NCI-H2196 treated with DMSO at 0.1 percent for 48 hours (cell line): ENCODE results near the gene INAFM2.

Source experiments
- DNase-seq: peaks from one replicate; lab custom pipeline; 2025; ENCODE audit not compliant: unreplicated experiment; lab: John Stamatoyannopoulos, UW

INAFM2 gene

GRCh38 chr15:40287505-40287904 is 36.0 kb upstream of the INAFM2 start:
- DNase-seq, result no peak

GRCh38 chr15:40287968-40288367 is 35.5 kb upstream of the INAFM2 start:
- DNase-seq, result no peak

- no peak for DNase-seq
These were observed 34.2 kb upstream of the INAFM2 start for GRCh38 chr15:40289140-40289775.

- no peak for DNase-seq
These were observed 33.0 kb upstream of the INAFM2 start for GRCh38 chr15:40290545-40290917.

GRCh38 chr15:40290918-40291574 is 32.4 kb upstream of the INAFM2 start:
- no peak for DNase-seq

GRCh38 chr15:40292246-40292645 is 31.2 kb upstream of the INAFM2 start:
- no peak for DNase-seq

GRCh38 chr15:40293006-40293405 is 30.5 kb upstream of the INAFM2 start:
- no peak for DNase-seq

GRCh38 chr15:40293905-40294895 is 29.3 kb upstream of the INAFM2 start:
- DNase-seq, result no peak

GRCh38 chr15:40295297-40295696 is 28.2 kb upstream of the INAFM2 start:
- DNase-seq, result no peak

GRCh38 chr15:40295877-40296560 is 27.5 kb upstream of the INAFM2 start:
- no peak for DNase-seq

GRCh38 chr15:40296561-40297230 is 26.8 kb upstream of the INAFM2 start:
- no peak for DNase-seq

GRCh38 chr15:40297356-40297755 is 26.1 kb upstream of the INAFM2 start:
- DNase-seq, result no peak

GRCh38 chr15:40298216-40298935 is 25.1 kb upstream of the INAFM2 start:
- DNase-seq, result no peak

GRCh38 chr15:40300367-40300766 is 23.1 kb upstream of the INAFM2 start:
- DNase-seq, result no peak

GRCh38 chr15:40300771-40301170 is 22.7 kb upstream of the INAFM2 start:
- DNase-seq, result no peak

GRCh38 chr15:40301467-40302179 is 21.9 kb upstream of the INAFM2 start:
- no peak for DNase-seq

- no peak for DNase-seq
These were observed 21.1 kb upstream of the INAFM2 start for GRCh38 chr15:40302288-40302886.

- no peak for DNase-seq
These were observed 20.5 kb upstream of the INAFM2 start for GRCh38 chr15:40302981-40303380.

- DNase-seq, result no peak
These were observed 19.9 kb upstream of the INAFM2 start for GRCh38 chr15:40303576-40303975.
